Upper lobe of left lung (tissue), 6 donors: Measurements from ENCODE around the gene PYGL. TPM values are rescaled to one million over a fixed set of nuclear protein-coding genes. Genes with fewer than 3 reads are reported as not detected.

Experiments
- ATAC-seq, 2 donors: fragments of 200-7000 bp; cut with Tn5 transposase; one replicate each; pipeline ENCODE4 v1.9.1; 2022; ENCODE audit warnings: mild to moderate bottlenecking in 2 of 2, moderate library complexity in 2 of 2; ENCODE audit not compliant: low FRiP score in 2 of 2
- DNase-seq, 2 donors: peaks; one replicate each; pipeline ENCODE4 v3.0.0-alpha.2; 2019 to 2020
- H3K27ac ChIP-seq, 4 donors: fragments of 200-600 bp; sonication (generic); one replicate each; pipeline ENCODE4 v1.5.1; 2016 to 2019
- H3K27me3 ChIP-seq, 4 donors: fragments of 200-600 bp; sonication (generic); one replicate each; pipeline ENCODE4 v1.5.1; 2017 to 2019
- H3K36me3 ChIP-seq, 4 donors: fragments of 200-600 bp; sonication (generic); one replicate each; pipeline ENCODE4 v1.5.1; 2016 to 2019
- H3K4me1 ChIP-seq, 4 donors: fragments of 200-600 bp; sonication (generic); one replicate each; pipeline ENCODE4 v1.5.1; 2018 to 2019
- H3K4me3 ChIP-seq, 4 donors: fragments of 200-600 bp; sonication (generic); one replicate each; pipeline ENCODE4 v1.5.1; 2017 to 2019; ENCODE audit warnings: mild to moderate bottlenecking in 2 of 4, moderate library complexity in 1 of 4
- H3K9me3 ChIP-seq, 4 donors: fragments of 200-600 bp; sonication (generic); one replicate each; pipeline ENCODE4 v1.5.1; 2018 to 2019
- EP300 ChIP-seq, 4 donors: sonication (generic); formaldehyde crosslinking; IDR thresholded peaks; one replicate each; pipeline ENCODE4 v1.5.1; 2017; ENCODE audit warnings: antibody characterized with exemption in 4 of 4, control low read depth in 2 of 4
- POLR2A ChIP-seq, 4 donors: fragments of 450-650 bp; IDR thresholded peaks; one replicate each; pipeline ENCODE4 v1.5.1; 2016 to 2017; ENCODE audit warnings: antibody characterized with exemption in 4 of 4, mild to moderate bottlenecking in 2 of 4
- POLR2AphosphoS5 ChIP-seq, 2 donors: sonication (generic); formaldehyde crosslinking; IDR thresholded peaks; one replicate each; pipeline ENCODE4 v1.5.1; 2017; ENCODE audit warnings: antibody characterized with exemption in 2 of 2
- WGBS, 2 donors: methylation state at CpG; one replicate each; pipeline ENCODE4 v1.1.5; 2017 to 2018; 5-methylcytosine and 5-hydroxymethylcytosine counted together
- total RNA-seq, 6 donors: library from RNA; depleted of rRNA in 4 of 6; stranded (reverse); fragments of >200 nt in 4 of 6; gene quantifications; one replicate each; pipeline versions ENCODE4 v1.1.0 to v1.2.1, GENCODE V29; 2016 to 2021
- TF ChIP-seq, protein P1 (sequence below), 6 experiments: fragments of 450-650 bp in 4 of 6; fragments of 200-600 bp in 2 of 6; sonication (generic) in 2 of 6; IDR thresholded peaks; one replicate each; pipeline ENCODE4 v1.5.1; 2016 to 2019; ENCODE audit warnings: antibody characterized with exemption in 6 of 6
- donor health status: DM: no; HTN: no; CAD: no; lungs with moderate emphysema.
- donor health status: DM: no; HTN: yes; CAD: no; lungs with severe emphysema.

The PYGL gene
- total RNA-seq, 6 donors from 2014 or later: 33.6 to 73.2 (median 55.9) TPM

DNA sequence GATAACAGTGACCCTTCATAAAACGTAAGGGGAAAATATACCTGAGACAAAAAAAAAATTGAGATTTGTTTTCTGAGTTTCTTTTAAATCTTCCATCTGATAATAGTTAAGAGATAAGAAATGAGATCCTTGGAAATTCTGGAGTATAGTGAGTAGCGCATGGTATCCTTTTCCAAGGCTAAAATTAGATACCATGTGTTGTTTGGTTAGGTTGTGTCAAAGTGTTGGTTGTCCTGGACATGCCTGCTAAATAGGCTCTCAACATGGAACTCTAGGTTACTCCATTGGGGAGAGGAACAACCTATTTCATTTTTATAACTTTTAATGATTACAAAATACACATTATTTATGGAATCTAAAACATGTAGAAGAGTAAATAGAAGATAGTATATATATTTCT lies 14.8 kb downstream of the PYGL start:
- no peak overlapping the region for H3K27ac ChIP-seq
- H3K36me3 ChIP-seq: peaks cover 0 to 34% (median 0%) of the 10 kb centered on the region in 4 donors
- H3K9me3 ChIP-seq: no peaks in the 10 kb centered on the region
- DNase-seq (no peak), ATAC-seq (no peak)
- peaks cover 0 to 3% (median 0%) of the 10 kb centered on the region in 4 donors for H3K4me1 ChIP-seq
- TF ChIP-seq EP300 (IDR thresholded peaks at IDR 0.05): no peak
- TF ChIP-seq POLR2AphosphoS5 (IDR thresholded peaks at IDR 0.05): no peak
- TF ChIP-seq, protein P1, sequence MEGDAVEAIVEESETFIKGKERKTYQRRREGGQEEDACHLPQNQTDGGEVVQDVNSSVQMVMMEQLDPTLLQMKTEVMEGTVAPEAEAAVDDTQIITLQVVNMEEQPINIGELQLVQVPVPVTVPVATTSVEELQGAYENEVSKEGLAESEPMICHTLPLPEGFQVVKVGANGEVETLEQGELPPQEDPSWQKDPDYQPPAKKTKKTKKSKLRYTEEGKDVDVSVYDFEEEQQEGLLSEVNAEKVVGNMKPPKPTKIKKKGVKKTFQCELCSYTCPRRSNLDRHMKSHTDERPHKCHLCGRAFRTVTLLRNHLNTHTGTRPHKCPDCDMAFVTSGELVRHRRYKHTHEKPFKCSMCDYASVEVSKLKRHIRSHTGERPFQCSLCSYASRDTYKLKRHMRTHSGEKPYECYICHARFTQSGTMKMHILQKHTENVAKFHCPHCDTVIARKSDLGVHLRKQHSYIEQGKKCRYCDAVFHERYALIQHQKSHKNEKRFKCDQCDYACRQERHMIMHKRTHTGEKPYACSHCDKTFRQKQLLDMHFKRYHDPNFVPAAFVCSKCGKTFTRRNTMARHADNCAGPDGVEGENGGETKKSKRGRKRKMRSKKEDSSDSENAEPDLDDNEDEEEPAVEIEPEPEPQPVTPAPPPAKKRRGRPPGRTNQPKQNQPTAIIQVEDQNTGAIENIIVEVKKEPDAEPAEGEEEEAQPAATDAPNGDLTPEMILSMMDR (IDR thresholded peaks at IDR 0.05): no peak
- no peak for TF ChIP-seq POLR2A (IDR thresholded peaks at IDR 0.05)
- no peaks in the 10 kb centered on the region for H3K27me3 ChIP-seq
- H3K4me3 ChIP-seq: no peak overlapping the region
- 92 to 94% methylated on average over 2 of the region's 2 CpGs for WGBS, 2 donors

DNA sequence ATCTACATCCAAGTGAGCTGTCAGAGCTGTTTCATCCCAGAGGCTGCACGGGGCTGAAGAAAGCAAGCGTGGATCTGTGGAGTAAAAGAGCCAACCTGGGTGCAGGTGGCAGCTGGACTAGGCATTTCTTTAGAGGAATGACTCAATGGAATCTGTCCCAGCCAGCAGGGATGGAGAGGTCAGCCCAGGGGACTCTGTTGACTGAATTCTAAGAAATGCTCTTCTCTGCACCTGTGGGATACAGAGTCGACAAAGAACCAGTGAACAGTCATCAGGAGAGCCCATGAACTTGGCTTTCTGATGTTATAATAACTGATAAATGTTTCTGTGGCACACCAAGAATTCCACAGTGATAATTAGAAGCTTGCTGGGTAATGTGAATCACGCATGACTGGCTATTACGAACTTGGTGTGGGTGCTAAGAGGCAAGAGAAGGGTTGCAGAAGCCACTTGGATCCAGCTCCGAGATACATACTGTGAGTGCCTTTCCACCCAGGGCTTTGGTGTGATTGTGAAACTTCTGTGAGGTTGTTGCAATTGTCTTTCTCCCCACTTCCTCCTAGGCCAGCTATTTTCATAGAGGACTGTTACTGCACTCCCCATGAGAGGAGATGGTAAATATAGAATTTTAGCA lies 16.2 kb downstream of the PYGL start:
- no peak overlapping the region for H3K4me3 ChIP-seq
- no peaks in the 10 kb centered on the region for H3K27me3 ChIP-seq
- peaks cover 0 to 33% (median 0%) of the 10 kb centered on the region in 4 donors for H3K36me3 ChIP-seq
- ATAC-seq (peak; percentile 77 to 87), DNase-seq (peak in 1 of 2 donors; percentile 74)
- 62 to 77% methylated on average over 5 to 6 of the region's 6 CpGs for WGBS, 2 donors
- H3K9me3 ChIP-seq: no peaks in the 10 kb centered on the region
- peak in 1 of 4 donors; percentile 3 for TF ChIP-seq EP300 (IDR thresholded peaks at IDR 0.05)
- TF ChIP-seq POLR2A (IDR thresholded peaks at IDR 0.05): no peak
- TF ChIP-seq, protein P1 (IDR thresholded peaks at IDR 0.05): no peak
- peak; percentile 39 to 60 for TF ChIP-seq POLR2AphosphoS5 (IDR thresholded peaks at IDR 0.05)
- peak overlapping the region; percentile 54 to 80 (median 65) for H3K27ac ChIP-seq
- H3K4me1 ChIP-seq: peaks cover 0 to 3% (median 0%) of the 10 kb centered on the region in 4 donors

DNA sequence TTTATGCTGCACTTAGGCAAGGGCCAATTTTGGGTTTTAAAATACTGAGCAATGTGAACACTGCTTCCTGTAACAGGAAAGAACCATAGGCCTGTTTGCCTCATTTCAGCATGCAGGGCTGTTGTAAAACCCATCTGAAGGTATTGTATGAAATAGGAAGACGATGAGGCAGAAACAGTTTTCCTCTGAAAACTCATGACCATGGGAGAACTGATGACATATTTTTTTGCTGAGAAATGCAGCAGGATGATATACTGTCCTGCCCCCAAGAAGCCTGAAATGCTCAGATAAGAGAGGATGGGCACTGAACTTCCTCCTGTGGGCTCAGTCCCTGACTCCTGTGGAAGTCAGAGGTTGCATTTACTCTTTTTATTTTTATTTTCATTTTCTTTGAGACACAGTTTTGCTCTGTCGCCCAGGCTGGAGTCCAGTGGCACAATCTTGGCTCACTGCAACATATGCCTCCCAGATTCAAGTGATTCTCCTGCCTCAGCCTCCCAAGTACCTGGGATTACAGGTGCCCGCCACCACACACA lies 17.4 kb downstream of the PYGL start:
- ATAC-seq (peak in 1 of 2 donors; percentile 53), DNase-seq (no peak)
- H3K4me3 ChIP-seq: no peak overlapping the region
- no peaks in the 10 kb centered on the region for H3K27me3 ChIP-seq
- H3K27ac ChIP-seq: peak overlapping the region in 3 of 4 donors; percentile 46 to 80 (median 67)
- no peaks in the 10 kb centered on the region for H3K9me3 ChIP-seq
- WGBS, 2 donors: 64 to 69% methylated on average over 3 of the region's 3 CpGs
- H3K36me3 ChIP-seq: peaks cover 0 to 35% (median 5%) of the 10 kb centered on the region in 4 donors
- H3K4me1 ChIP-seq: peaks cover 0 to 3% (median 0%) of the 10 kb centered on the region in 4 donors
- TF ChIP-seq POLR2A (IDR thresholded peaks at IDR 0.05): peak in 1 of 4 donors; percentile 13
- TF ChIP-seq EP300 (IDR thresholded peaks at IDR 0.05): no peak
- TF ChIP-seq, protein P1 (IDR thresholded peaks at IDR 0.05): no peak
- no peak for TF ChIP-seq POLR2AphosphoS5 (IDR thresholded peaks at IDR 0.05)

DNA sequence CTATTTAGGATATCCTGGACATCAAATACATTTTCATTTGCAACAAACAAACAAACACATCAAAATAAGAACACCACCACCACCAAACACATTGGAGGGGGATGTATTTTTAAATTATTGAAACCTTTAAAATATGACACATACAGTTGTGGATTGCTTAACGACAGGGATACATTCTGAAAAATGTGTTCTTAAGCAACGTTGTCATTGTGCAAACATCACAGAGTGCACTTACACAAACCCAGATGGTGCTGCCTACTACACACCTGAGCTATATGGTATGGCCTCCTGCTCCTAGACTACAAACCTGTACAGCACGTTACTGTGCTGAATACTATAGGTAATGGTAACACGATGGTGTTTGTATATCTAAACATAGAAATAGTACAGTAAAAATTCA lies 19.4 kb downstream of the PYGL start:
- no peak for TF ChIP-seq POLR2A (IDR thresholded peaks at IDR 0.05)
- TF ChIP-seq POLR2AphosphoS5 (IDR thresholded peaks at IDR 0.05): no peak
- TF ChIP-seq, protein P1 (IDR thresholded peaks at IDR 0.05): no peak
- no peak for TF ChIP-seq EP300 (IDR thresholded peaks at IDR 0.05)
- 60 to 67% methylated on average over 4 of the region's 4 CpGs for WGBS, 2 donors

More for the DNA sequence above, 19.4 kb downstream of the PYGL start:
- Histone ChIP-seq H3K9me3 (no peaks in the 10 kb centered on the region), H3K4me3 (no peak overlapping the region), H3K27me3 (no peaks in the 10 kb centered on the region), H3K4me1 (peaks cover 0 to 3% (median 0%) of the 10 kb centered on the region in 4 donors), H3K27ac (no peak overlapping the region), H3K36me3 (peaks cover 0 to 31% (median 5%) of the 10 kb centered on the region in 4 donors)
- no peak for ATAC-seq
- DNase-seq: no peak
